HepG2 (cell line): ENCODE measurements around the gene NEK7. TPM values are rescaled to one million over a fixed set of nuclear protein-coding genes. Genes with fewer than 3 reads are reported as not detected.

ENCODE experiments used
- CHCHD3 ChIP-seq: sonication (generic); formaldehyde crosslinking; IDR thresholded peaks from 2 replicates; pipeline ENCODE4 v1.8.0; 2022; ENCODE audit warnings: mild to moderate bottlenecking, missing genetic modification reagents, moderate library complexity
- DMAP1 ChIP-seq: IDR thresholded peaks from 2 replicates; pipeline ENCODE4 v1.6.1; 2016
- MAZ ChIP-seq, 2 experiments: sonication (generic) in 1 of 2; formaldehyde crosslinking in 1 of 2; IDR thresholded peaks; 2 replicates each; pipeline versions ENCODE4 v1.5.0 to v1.6.1; 2012 to 2020; ENCODE audit warnings: low read depth in 2 of 2, mild to moderate bottlenecking in 2 of 2, borderline replicate concordance in 1 of 2, improper control_type of control experiment in 1 of 2, low read length in 1 of 2, missing genetic modification reagents in 1 of 2, moderate library complexity in 1 of 2
- TBX3 ChIP-seq: fragments of 450-650 bp; IDR thresholded peaks from 2 replicates; pipeline ENCODE4 v1.6.1; 2017; ENCODE audit warnings: antibody characterized with exemption, mild to moderate bottlenecking, inconsistent platforms, borderline replicate concordance
- U2AF1 ChIP-seq: fragments of 200-400 bp; formaldehyde crosslinking; optimal IDR thresholded peaks from 2 replicates; pipeline ENCODE3; 2017; ENCODE audit warnings: mild to moderate bottlenecking, low read depth, low read length
- ZNF142 ChIP-seq: sonication (generic); formaldehyde crosslinking; IDR thresholded peaks from 2 replicates; pipeline ENCODE4 v1.4.0; 2020; ENCODE audit warnings: missing genetic modification reagents
- ZNF33B ChIP-seq: sonication (generic); formaldehyde crosslinking; IDR thresholded peaks from 2 replicates; pipeline ENCODE4 v1.5.1; 2020; ENCODE audit warnings: mild to moderate bottlenecking, missing genetic modification reagents
- ZNF543 ChIP-seq: sonication (generic); formaldehyde crosslinking; IDR thresholded peaks from 2 replicates; pipeline ENCODE4 v1.4.0; 2020; ENCODE audit warnings: mild to moderate bottlenecking, missing genetic modification reagents
- ZNF619 ChIP-seq: sonication (generic); formaldehyde crosslinking; IDR thresholded peaks from 2 replicates; pipeline ENCODE4 v1.4.0; 2020; ENCODE audit warnings: mild to moderate bottlenecking, missing genetic modification reagents
- ZNF775 ChIP-seq: sonication (generic); formaldehyde crosslinking; IDR thresholded peaks from 2 replicates; pipeline ENCODE4 v1.4.0; 2020; ENCODE audit warnings: missing genetic modification reagents, mild to moderate bottlenecking, moderate library complexity, borderline replicate concordance
- polyA plus RNA-seq, 8 experiments: library from polyadenylated mRNA; depleted of rRNA in 3 of 8; stranded (reverse) in 7 of 8; unstranded in 1 of 8; fragments of >200 nt; fragmentation: Illumina TruSeq in 4 of 8; extraction: Trizol in 4 of 8; gene quantifications; 2 replicates each; pipeline versions ENCODE4 v1.2.1 to v1.2.3, GENCODE V29; 2011 to 2016; ENCODE audit warnings: low read depth in 4 of 8, missing spikeins in 1 of 8, mixed read lengths in 1 of 8; ENCODE audit not compliant: insufficient read depth in 1 of 8
- total RNA-seq, 5 experiments: library from RNA; depleted of rRNA; stranded (reverse); fragments of >200 nt; fragmentation: Illumina TruSeq; extraction: Trizol; gene quantifications; 2 replicates each; pipeline ENCODE4 v1.2.3, GENCODE V29; 2016; ENCODE audit warnings: low read depth in 1 of 5
- TF ChIP-seq, protein P1 (sequence below): sonication (generic); formaldehyde crosslinking; IDR thresholded peaks from 2 replicates; pipeline ENCODE4 v1.4.0; 2020; ENCODE audit warnings: missing genetic modification reagents, mild to moderate bottlenecking, borderline replicate concordance
- TF ChIP-seq, protein P2 (sequence below): sonication (generic); formaldehyde crosslinking; IDR thresholded peaks from 2 replicates; pipeline ENCODE4 v1.4.0; 2020; ENCODE audit warnings: mild to moderate bottlenecking, missing genetic modification reagents, borderline replicate concordance

The NEK7 gene
- total and polyA plus RNA-seq, 2 of the 13 experiments (the other 11 are each of a cell fraction or from before 2014, with no cell fraction given), result 18.1 to 19.2 TPM

DNA sequence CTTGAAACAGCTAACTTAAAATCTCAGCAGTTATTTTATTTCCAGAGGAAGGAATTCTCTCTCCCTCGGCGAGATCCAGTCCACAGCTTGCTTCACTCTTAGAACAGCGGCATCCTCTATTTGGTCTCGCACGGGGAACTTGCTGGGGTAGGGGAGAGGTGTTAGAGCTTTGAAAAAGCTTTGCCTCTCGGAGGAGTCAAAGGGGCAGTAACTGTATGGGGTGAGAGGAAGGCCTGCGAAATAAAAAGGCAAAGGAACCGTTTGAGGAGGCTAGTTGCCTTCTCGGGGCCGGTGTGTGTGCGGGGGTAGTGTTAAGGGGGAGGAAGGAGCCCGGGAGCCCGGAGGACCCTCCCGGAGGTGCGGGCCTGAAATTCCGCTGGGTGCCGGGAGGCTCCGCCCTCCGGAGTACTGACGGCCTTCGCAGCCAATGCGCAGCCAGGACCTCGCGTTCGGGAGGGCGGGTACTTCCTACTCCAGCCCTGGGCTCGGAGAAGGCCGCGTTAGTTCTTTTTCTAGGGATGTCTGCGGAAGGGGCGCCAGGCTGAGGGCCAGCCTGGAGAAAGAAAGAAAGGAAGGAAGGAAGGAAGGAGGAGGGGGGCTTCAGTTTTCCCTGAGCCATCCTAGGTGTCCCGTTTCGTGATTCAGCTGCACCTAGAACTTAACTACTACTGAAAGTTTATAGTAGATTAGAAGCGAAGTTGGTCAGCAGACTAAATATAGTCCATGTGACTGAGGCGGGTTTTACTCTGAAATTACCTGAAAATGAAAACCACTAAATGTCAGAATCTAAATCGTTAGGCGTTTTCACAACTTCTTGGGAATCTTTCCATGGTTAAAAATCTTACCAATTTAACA lies 2.2 kb downstream of the NEK7 start (continued):
- TF ChIP-seq, protein P1, sequence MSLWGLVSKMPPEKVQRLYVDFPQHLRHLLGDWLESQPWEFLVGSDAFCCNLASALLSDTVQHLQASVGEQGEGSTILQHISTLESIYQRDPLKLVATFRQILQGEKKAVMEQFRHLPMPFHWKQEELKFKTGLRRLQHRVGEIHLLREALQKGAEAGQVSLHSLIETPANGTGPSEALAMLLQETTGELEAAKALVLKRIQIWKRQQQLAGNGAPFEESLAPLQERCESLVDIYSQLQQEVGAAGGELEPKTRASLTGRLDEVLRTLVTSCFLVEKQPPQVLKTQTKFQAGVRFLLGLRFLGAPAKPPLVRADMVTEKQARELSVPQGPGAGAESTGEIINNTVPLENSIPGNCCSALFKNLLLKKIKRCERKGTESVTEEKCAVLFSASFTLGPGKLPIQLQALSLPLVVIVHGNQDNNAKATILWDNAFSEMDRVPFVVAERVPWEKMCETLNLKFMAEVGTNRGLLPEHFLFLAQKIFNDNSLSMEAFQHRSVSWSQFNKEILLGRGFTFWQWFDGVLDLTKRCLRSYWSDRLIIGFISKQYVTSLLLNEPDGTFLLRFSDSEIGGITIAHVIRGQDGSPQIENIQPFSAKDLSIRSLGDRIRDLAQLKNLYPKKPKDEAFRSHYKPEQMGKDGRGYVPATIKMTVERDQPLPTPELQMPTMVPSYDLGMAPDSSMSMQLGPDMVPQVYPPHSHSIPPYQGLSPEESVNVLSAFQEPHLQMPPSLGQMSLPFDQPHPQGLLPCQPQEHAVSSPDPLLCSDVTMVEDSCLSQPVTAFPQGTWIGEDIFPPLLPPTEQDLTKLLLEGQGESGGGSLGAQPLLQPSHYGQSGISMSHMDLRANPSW (CRISPR knock-in tag), result no peak
- TF ChIP-seq ZNF775 (CRISPR knock-in tag) (no peak), ZNF33B (CRISPR knock-in tag) (no peak), ZNF543 (no peak), MAZ (IDR thresholded peaks at IDR 0.05; ENCODE audit: borderline replicate concordance, low read depth, low read length) (no peak), MAZ (CRISPR knock-in tag; IDR thresholded peaks at IDR 0.05; ENCODE audit: low read depth) (0 out of 2 replicates have a peak, but pooled peaks have one; percentile 42), ZNF142 (no peak), ZNF619 (CRISPR knock-in tag) (no peak), CHCHD3 (CRISPR knock-in tag) (no peak), DMAP1 (CRISPR knock-in tag) (peak; percentile 49; the same call in 1 of the 2 replicates), TBX3 (no peak), U2AF1 (peak; percentile 80)
- TF ChIP-seq, protein P2, sequence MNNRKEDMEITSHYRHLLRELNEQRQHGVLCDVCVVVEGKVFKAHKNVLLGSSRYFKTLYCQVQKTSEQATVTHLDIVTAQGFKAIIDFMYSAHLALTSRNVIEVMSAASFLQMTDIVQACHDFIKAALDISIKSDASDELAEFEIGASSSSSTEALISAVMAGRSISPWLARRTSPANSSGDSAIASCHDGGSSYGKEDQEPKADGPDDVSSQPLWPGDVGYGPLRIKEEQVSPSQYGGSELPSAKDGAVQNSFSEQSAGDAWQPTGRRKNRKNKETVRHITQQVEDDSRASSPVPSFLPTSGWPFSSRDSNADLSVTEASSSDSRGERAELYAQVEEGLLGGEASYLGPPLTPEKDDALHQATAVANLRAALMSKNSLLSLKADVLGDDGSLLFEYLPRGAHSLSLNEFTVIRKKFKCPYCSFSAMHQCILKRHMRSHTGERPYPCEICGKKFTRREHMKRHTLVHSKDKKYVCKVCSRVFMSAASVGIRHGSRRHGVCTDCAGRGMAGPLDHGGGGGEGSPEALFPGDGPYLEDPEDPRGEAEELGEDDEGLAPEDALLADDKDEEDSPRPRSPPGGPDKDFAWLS (CRISPR knock-in tag), result no peak
